HepG2 (cell line): ENCODE results near the gene CGREF1. TPM values are rescaled to one million over a fixed set of nuclear protein-coding genes. Genes with fewer than 3 reads are reported as not detected.

Source experiments
- BCL3 ChIP-seq: sonication (generic); formaldehyde crosslinking; IDR thresholded peaks from 2 replicates; pipeline ENCODE4 v1.5.1; 2020; ENCODE audit warnings: mild to moderate bottlenecking, missing genetic modification reagents, moderate library complexity
- BCL6 ChIP-seq: IDR thresholded peaks from 2 replicates; pipeline ENCODE4 v1.6.1; 2016; ENCODE audit warnings: missing genetic modification reagents, missing compliant biosample characterization
- DRAP1 ChIP-seq: IDR thresholded peaks from 2 replicates; pipeline ENCODE4 v1.6.1; 2016; ENCODE audit warnings: missing genetic modification reagents, missing compliant biosample characterization
- FOXA3 ChIP-seq: IDR thresholded peaks from 2 replicates; pipeline ENCODE4 v1.6.1; 2016; ENCODE audit warnings: missing genetic modification reagents, missing compliant biosample characterization
- GATAD2A ChIP-seq: IDR thresholded peaks from 2 replicates; pipeline ENCODE4 v1.6.1; 2016
- GMEB2 ChIP-seq: IDR thresholded peaks from 2 replicates; pipeline ENCODE4 v1.6.1; 2016; ENCODE audit warnings: missing biosample characterization, missing genetic modification reagents, low read depth
- HNRNPK ChIP-seq: fragments of 200-400 bp; formaldehyde crosslinking; IDR thresholded peaks from 2 replicates; pipeline ENCODE4 v1.6.1; 2018; ENCODE audit warnings: low read length, low read depth, moderate library complexity, mild to moderate bottlenecking; ENCODE audit not compliant: poor library complexity, severe bottlenecking
- POGZ ChIP-seq: sonication (generic); formaldehyde crosslinking; IDR thresholded peaks from 2 replicates; pipeline ENCODE4 v1.4.0; 2020; ENCODE audit warnings: mild to moderate bottlenecking, missing genetic modification reagents
- RELA ChIP-seq: sonication (generic); formaldehyde crosslinking; IDR thresholded peaks from 2 replicates; pipeline ENCODE4 v1.4.0; 2020; ENCODE audit warnings: missing genetic modification reagents
- SP140L ChIP-seq: sonication (generic); formaldehyde crosslinking; IDR thresholded peaks from 2 replicates; pipeline ENCODE4 v1.4.0; 2020; ENCODE audit warnings: missing genetic modification reagents, borderline replicate concordance
- ZNF281 ChIP-seq: sonication (generic); formaldehyde crosslinking; IDR thresholded peaks from 2 replicates; pipeline ENCODE4 v1.4.0; 2020; ENCODE audit warnings: missing genetic modification reagents, borderline replicate concordance
- ZNF331 ChIP-seq: sonication (generic); formaldehyde crosslinking; IDR thresholded peaks from 2 replicates; pipeline ENCODE4 v1.4.0; 2020; ENCODE audit warnings: missing genetic modification reagents
- ZNF510 ChIP-seq: sonication (generic); formaldehyde crosslinking; IDR thresholded peaks from 2 replicates; pipeline ENCODE4 v1.4.0; 2020; ENCODE audit warnings: low read depth, mild to moderate bottlenecking, missing genetic modification reagents
- ZNF740 ChIP-seq: sonication (generic); formaldehyde crosslinking; IDR thresholded peaks from 2 replicates; pipeline ENCODE4 v1.4.0; 2020; ENCODE audit warnings: missing genetic modification reagents
- ZNF850 ChIP-seq: sonication (generic); formaldehyde crosslinking; conservative IDR thresholded peaks from 2 replicates; pipeline ENCODE4 v1.9.0; 2021; ENCODE audit warnings: mild to moderate bottlenecking, missing genetic modification reagents
- polyA plus RNA-seq, 8 experiments: library from polyadenylated mRNA; depleted of rRNA in 3 of 8; stranded (reverse) in 7 of 8; unstranded in 1 of 8; fragments of >200 nt; fragmentation: Illumina TruSeq in 4 of 8; extraction: Trizol in 4 of 8; gene quantifications; 2 replicates each; pipeline versions ENCODE4 v1.2.1 to v1.2.3, GENCODE V29; 2011 to 2016; ENCODE audit warnings: low read depth in 4 of 8, missing spikeins in 1 of 8, mixed read lengths in 1 of 8; ENCODE audit not compliant: insufficient read depth in 1 of 8
- total RNA-seq, 5 experiments: library from RNA; depleted of rRNA; stranded (reverse); fragments of >200 nt; fragmentation: Illumina TruSeq; extraction: Trizol; gene quantifications; 2 replicates each; pipeline ENCODE4 v1.2.3, GENCODE V29; 2016; ENCODE audit warnings: low read depth in 1 of 5
- TF ChIP-seq, protein P1 (sequence below): sonication (generic); formaldehyde crosslinking; IDR thresholded peaks from 2 replicates; pipeline ENCODE4 v1.5.0; 2020; ENCODE audit warnings: mild to moderate bottlenecking, missing genetic modification reagents, moderate library complexity
- TF ChIP-seq, protein P2 (sequence below): IDR thresholded peaks from 2 replicates; pipeline ENCODE4 v1.6.1; 2018; ENCODE audit warnings: missing genetic modification reagents
- TF ChIP-seq, protein P3 (sequence below): sonication (generic); formaldehyde crosslinking; IDR thresholded peaks from 2 replicates; pipeline ENCODE4 v1.5.0; 2020; ENCODE audit warnings: missing genetic modification reagents, mild to moderate bottlenecking, borderline replicate concordance

The CGREF1 gene
- total and polyA plus RNA-seq, 2 of the 13 experiments (the other 11 are each of a cell fraction or from before 2014, with no cell fraction given), result 13.9 to 23.4 TPM

GRCh38 chr2:27071277-27071989 lies 47.5 kb downstream of the CGREF1 start, which contains the start of gene OST4 (continued):
- TF ChIP-seq ZNF740 (CRISPR knock-in tag), result peak; percentile 83; the same call in 1 of the 2 replicates
- TF ChIP-seq FOXA3 (CRISPR knock-in tag), result no peak; the same call in 1 of the 2 replicates
- TF ChIP-seq, protein P1, sequence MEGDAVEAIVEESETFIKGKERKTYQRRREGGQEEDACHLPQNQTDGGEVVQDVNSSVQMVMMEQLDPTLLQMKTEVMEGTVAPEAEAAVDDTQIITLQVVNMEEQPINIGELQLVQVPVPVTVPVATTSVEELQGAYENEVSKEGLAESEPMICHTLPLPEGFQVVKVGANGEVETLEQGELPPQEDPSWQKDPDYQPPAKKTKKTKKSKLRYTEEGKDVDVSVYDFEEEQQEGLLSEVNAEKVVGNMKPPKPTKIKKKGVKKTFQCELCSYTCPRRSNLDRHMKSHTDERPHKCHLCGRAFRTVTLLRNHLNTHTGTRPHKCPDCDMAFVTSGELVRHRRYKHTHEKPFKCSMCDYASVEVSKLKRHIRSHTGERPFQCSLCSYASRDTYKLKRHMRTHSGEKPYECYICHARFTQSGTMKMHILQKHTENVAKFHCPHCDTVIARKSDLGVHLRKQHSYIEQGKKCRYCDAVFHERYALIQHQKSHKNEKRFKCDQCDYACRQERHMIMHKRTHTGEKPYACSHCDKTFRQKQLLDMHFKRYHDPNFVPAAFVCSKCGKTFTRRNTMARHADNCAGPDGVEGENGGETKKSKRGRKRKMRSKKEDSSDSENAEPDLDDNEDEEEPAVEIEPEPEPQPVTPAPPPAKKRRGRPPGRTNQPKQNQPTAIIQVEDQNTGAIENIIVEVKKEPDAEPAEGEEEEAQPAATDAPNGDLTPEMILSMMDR (CRISPR knock-in tag), result peak; percentile 36
- TF ChIP-seq DRAP1, result peak; percentile 81
- TF ChIP-seq BCL3 (CRISPR knock-in tag), result peak; percentile 64
- no peak for TF ChIP-seq SP140L (CRISPR knock-in tag)
- TF ChIP-seq, protein P2, sequence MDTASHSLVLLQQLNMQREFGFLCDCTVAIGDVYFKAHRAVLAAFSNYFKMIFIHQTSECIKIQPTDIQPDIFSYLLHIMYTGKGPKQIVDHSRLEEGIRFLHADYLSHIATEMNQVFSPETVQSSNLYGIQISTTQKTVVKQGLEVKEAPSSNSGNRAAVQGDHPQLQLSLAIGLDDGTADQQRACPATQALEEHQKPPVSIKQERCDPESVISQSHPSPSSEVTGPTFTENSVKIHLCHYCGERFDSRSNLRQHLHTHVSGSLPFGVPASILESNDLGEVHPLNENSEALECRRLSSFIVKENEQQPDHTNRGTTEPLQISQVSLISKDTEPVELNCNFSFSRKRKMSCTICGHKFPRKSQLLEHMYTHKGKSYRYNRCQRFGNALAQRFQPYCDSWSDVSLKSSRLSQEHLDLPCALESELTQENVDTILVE (CRISPR knock-in tag), result peak; percentile 74; the same call in 1 of the 2 replicates
- TF ChIP-seq RELA (CRISPR knock-in tag), result peak; percentile 60; the same call in 1 of the 2 replicates
- peak; percentile 85 for TF ChIP-seq ZNF331 (CRISPR knock-in tag)
- peak; percentile 79; the same call in 1 of the 2 replicates for TF ChIP-seq GMEB2 (CRISPR knock-in tag)
- peak; percentile 64 for TF ChIP-seq POGZ
- 0 out of 2 replicates have a peak, but pooled peaks have one; percentile 43 for TF ChIP-seq ZNF510 (CRISPR knock-in tag)
- TF ChIP-seq GATAD2A (CRISPR knock-in tag), result peak; percentile 50; the same call in 1 of the 2 replicates
- TF ChIP-seq ZNF281 (CRISPR knock-in tag), result peak; percentile 57
- 0 out of 2 replicates have a peak, but pooled peaks have one; percentile 34 for TF ChIP-seq BCL6
- TF ChIP-seq ZNF850 (CRISPR knock-in tag), result no peak
- TF ChIP-seq HNRNPK, result peak; percentile 84
- TF ChIP-seq, protein P3, sequence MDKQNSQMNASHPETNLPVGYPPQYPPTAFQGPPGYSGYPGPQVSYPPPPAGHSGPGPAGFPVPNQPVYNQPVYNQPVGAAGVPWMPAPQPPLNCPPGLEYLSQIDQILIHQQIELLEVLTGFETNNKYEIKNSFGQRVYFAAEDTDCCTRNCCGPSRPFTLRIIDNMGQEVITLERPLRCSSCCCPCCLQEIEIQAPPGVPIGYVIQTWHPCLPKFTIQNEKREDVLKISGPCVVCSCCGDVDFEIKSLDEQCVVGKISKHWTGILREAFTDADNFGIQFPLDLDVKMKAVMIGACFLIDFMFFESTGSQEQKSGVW, result no peak
